ENCODE results near the gene PFN1. TPM values are rescaled to one million over a fixed set of nuclear protein-coding genes. Genes with fewer than 3 reads are reported as not detected.

Gene PFN1
- total RNA-seq, 4 donors from 2014 or later, result 920 to 1,441 (median 1,060) TPM

DNA sequence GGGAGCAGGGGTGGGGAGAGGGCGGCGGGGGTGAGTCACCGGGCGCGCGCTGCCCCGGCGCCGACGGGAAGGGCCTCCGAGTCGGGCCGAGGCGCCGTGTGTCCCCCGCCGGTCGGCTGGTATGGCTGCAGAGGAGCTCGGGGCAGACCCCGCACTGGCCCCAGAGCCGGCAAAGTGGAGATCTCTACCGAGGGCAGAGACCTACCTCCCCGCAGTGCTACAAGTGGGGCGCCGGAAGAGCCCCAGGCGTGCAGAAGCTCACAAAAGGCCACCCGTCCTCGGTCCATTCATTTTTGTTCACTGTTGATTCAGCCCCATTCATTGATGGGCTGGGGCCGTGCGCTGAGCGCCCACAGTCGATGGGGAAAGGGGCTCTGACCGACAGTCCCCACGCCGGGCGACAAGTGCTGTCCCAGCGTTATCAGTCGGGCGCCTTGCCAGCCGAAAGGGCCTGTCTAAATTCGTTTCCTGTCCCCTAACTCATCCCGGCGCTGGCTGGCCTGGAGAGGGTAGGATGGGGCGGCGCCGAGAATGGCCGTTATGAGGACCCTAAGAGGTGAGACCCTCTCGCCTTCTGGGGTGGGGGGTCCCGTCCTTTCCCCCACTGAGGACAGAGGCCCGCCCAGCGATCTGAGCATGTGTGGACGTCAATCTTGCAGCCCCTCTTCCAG lies 1.9 kb upstream of the PFN1 start:
- TF ChIP-seq POLR2A (IDR thresholded peaks at IDR 0.05), result peak in 1 of 2 donors; percentile 3
- TF ChIP-seq CTCF (IDR thresholded peaks at IDR 0.05), result no peak
- Histone ChIP-seq H3K27ac (peak overlapping the region; percentile 79 to 98 (median 97)), H3K4me1 (peaks cover 0 to 66% (median 28%) of the 10 kb centered on the region in 3 donors), H3K4me3 (peak overlapping the region; percentile 59 to 100), H3K36me3 (peaks cover 0 to 16% of the 10 kb centered on the region in 2 donors), H3K9me3 (no peaks in the 10 kb centered on the region), H3K27me3 (no peaks in the 10 kb centered on the region)
- WGBS, 2 donors (ENCODE audit: low coverage in 1 of 2), result 3 to 11% methylated on average over 3 to 13 of the region's 52 CpGs
- ATAC-seq, result peak; percentile 27

DNA sequence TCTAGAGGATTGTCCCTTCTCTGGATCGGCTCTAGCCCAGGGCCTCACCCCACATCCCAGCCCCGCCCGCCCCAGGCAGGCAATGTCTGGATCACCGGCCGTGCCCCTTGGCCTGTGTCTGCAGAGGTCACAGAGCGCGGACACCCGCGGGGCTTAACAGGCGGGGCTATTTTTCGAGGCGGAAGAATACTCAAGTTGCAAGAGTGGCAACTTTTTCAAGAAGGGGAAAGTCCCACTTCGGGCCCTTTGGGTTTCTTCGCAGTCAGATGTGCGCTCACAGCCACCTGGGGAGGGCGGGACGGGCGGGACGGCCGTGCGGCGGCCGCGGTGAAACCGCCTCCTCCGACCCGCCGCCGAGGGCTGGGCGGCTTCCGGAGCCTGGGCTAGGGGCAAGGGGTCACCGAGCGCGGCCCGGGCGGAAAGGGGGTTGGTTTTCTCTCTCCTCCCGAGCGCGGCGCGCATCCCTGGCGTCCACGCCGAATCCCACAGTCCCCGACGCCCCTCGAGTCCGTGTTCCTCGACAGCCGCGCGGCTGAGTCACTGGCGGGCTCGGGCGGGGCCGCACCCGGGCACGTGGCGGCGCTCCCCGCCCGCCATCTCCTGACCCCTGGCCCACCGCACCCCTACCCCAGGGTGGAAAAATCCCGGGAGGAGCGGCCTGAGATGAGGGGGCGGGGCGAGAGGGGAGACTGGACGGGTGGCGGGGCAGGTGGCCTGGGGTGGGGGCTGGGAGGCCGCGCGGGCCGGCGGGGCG lies 1.2 kb upstream of the PFN1 start:
- H3K27me3 ChIP-seq, result no peaks in the 10 kb centered on the region
- H3K27ac ChIP-seq, result peak overlapping the region; percentile 79 to 98 (median 97)
- WGBS, 2 donors (ENCODE audit: low coverage in 1 of 2), result no CpG with 5 or more reads among the region's 75 CpGs
- H3K4me1 ChIP-seq, result peaks cover 0 to 73% (median 35%) of the 10 kb centered on the region in 3 donors
- peak overlapping the region; percentile 59 to 100 for H3K4me3 ChIP-seq
- peak; percentile 32 for ATAC-seq
- no peak for TF ChIP-seq POLR2AphosphoS5 (IDR thresholded peaks at IDR 0.05)
- peak in 1 of 2 donors; percentile 3 for TF ChIP-seq POLR2A (IDR thresholded peaks at IDR 0.05)
- peaks cover 0 to 23% of the 10 kb centered on the region in 2 donors for H3K36me3 ChIP-seq
- H3K9me3 ChIP-seq, result no peaks in the 10 kb centered on the region

DNA sequence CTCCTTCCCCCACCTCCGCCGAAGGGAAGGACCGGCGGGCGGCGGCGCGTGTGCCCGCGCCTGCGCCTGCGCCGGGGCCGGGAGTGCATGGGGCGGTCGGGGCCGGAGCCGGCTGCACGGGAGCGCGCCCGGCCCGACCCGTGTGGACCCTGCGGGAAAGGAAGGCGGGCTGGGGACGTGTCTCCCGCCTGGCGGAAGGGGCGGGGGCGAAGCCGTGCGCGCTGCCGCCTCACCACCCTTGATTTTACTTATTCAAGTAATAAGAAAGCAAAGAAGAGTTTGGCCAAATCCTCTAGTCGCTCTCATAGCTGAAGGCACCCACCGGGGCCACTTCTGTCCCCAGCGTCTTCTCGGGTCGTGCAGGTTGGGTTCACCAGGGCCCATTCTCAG lies 596 bp upstream of the PFN1 start:
- H3K4me1 ChIP-seq, result peaks cover 0 to 79% (median 37%) of the 10 kb centered on the region in 3 donors
- TF ChIP-seq POLR2AphosphoS5 (IDR thresholded peaks at IDR 0.05) (no peak), CTCF (IDR thresholded peaks at IDR 0.05) (no peak), EP300 (IDR thresholded peaks at IDR 0.05) (no peak), POLR2A (IDR thresholded peaks at IDR 0.05) (peak; percentile 56 to 59)
- H3K27me3 ChIP-seq, result no peaks in the 10 kb centered on the region
- H3K9me3 ChIP-seq, result no peaks in the 10 kb centered on the region
- H3K4me3 ChIP-seq, result peak overlapping the region; percentile 59 to 100
- 4% methylated on average over 4 of the region's 40 CpGs; no CpG with 5 or more reads in 1 of the 2 donors for WGBS, 2 donors (ENCODE audit: low coverage in 1 of 2)
- peak overlapping the region; percentile 79 to 98 (median 97) for H3K27ac ChIP-seq
- ATAC-seq, result peak; percentile 87
- H3K36me3 ChIP-seq, result peaks cover 0 to 29% of the 10 kb centered on the region in 2 donors

- Histone ChIP-seq H3K27me3 (no peaks in the 10 kb centered on the region), H3K4me3 (peak overlapping the region; percentile 59 to 100), H3K27ac (peak overlapping the region; percentile 73 to 98 (median 97)), H3K36me3 (peaks cover 0 to 42% of the 10 kb centered on the region in 2 donors), H3K4me1 (peaks cover 0 to 79% (median 37%) of the 10 kb centered on the region in 3 donors), H3K9me3 (no peaks in the 10 kb centered on the region)
- TF ChIP-seq EP300 (IDR thresholded peaks at IDR 0.05) (no peak), POLR2A (IDR thresholded peaks at IDR 0.05) (no peak), CTCF (IDR thresholded peaks at IDR 0.05) (no peak), POLR2AphosphoS5 (IDR thresholded peaks at IDR 0.05) (peak; percentile 5)
- peak; percentile 38 for ATAC-seq
- no CpG with 5 or more reads among the region's 56 CpGs for WGBS, 2 donors (ENCODE audit: low coverage in 1 of 2)
Observed at GRCh38 chr17:4947411-4948165, 742 bp downstream of the PFN1 start.

- Histone ChIP-seq H3K27me3 (no peaks in the 10 kb centered on the region), H3K36me3 (peaks cover 0 to 48% of the 10 kb centered on the region in 2 donors), H3K4me3 (peak overlapping the region; percentile 59 to 100), H3K4me1 (peaks cover 0 to 83% (median 37%) of the 10 kb centered on the region in 3 donors), H3K27ac (peak overlapping the region; percentile 73 to 98 (median 97)), H3K9me3 (no peaks in the 10 kb centered on the region)
- TF ChIP-seq EP300 (IDR thresholded peaks at IDR 0.05) (no peak), POLR2AphosphoS5 (IDR thresholded peaks at IDR 0.05) (no peak), CTCF (IDR thresholded peaks at IDR 0.05) (no peak), POLR2A (IDR thresholded peaks at IDR 0.05) (no peak)
- no peak for ATAC-seq
- 0% methylated on average over 1 to 5 of the region's 7 CpGs for WGBS, 2 donors (ENCODE audit: low coverage in 1 of 2)
Observed at GRCh38 chr17:4947010-4947410, 1.3 kb downstream of the PFN1 start.
